ENCODE measurements around the gene SOX9.

GRCh38 chr17:72175263-72175662 lies 54.4 kb downstream of the SOX9 start:
- TF ChIP-seq CTCF (conservative IDR thresholded peaks at IDR 0.05 in 1 of 2, IDR thresholded peaks at IDR 0.05 in 1 of 2; ENCODE audit: extremely low read depth in 1 of 2, insufficient read depth in 1 of 2, low read depth in 1 of 2, low read length in 2 of 2) (no peak), EZH2 (IDR thresholded peaks at IDR 0.05; ENCODE audit: borderline replicate concordance, low read length) (no peak)
